8988T (cell line): ENCODE results near the gene PELI3.

Experiments
- DNase-seq: peaks from one replicate; pipeline ENCODE4 v3.0.0; 2011

PELI3 gene

DNA sequence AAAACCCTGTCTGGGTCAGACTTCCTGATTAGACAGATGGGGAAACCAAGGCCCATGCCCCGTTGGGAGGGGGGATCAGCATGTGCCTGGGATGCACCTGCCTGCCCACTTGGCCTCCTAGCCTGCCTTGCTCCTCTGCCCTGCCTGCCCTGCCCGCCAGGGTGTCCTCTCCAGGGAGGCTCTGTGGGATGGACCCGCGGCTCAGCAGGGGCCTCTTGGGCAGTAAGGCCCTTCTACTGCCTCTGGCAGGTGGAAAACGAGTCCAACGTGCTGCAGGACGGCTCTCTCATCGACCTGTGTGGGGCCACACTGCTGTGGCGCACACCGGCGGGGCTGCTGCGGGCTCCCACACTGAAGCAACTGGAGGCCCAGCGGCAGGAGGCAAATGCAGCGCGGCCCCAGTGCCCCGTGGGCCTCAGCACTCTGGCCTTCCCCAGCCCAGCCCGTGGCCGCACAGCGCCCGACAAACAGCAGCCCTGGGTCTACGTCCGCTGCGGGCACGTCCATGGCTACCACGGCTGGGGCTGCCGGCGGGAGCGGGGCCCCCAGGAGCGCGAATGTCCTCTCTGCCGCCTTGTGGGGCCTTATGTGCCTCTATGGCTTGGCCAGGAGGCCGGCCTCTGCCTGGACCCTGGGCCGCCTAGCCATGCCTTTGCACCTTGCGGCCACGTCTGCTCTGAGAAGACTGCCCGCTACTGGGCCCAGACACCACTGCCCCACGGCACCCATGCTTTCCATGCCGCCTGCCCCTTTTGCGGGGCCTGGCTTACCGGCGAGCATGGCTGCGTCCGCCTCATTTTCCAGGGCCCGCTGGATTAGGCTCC, 8.9 kb downstream of the PELI3 start:
- DNase-seq = no peak

DNA sequence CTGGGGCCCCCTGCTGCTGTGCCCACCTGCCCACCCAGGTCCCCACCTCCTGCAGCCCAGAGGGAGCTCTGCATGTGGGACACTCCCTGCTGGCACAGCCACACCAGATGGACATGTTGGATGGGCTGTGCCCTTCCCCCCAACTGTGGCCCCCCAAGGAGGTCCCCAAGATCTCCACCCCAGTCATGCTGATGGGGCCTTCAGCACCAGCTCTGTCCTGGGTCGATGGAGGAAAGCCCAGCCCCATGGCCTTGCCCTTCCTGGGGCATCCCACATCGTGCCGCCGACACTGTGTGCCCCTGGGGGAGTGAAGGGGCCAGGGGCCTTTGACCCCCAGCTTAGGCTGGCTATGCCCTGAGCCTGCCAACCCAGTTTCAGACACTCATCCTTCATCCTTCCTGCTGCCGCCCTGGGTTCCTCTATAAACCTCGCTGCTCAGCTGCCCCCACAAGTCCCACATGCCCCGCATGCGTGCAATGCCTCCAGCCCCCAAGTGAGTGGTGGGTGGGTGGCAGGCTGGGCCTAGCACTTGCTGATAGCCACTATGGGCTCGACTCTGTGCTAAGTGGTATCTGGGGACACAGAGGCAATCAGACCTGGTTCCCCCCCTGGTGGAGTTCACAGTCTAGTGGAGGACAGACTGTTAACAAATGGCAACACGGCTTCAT, 9.6 kb downstream of the PELI3 start:
- DNase-seq = no peak

DNA sequence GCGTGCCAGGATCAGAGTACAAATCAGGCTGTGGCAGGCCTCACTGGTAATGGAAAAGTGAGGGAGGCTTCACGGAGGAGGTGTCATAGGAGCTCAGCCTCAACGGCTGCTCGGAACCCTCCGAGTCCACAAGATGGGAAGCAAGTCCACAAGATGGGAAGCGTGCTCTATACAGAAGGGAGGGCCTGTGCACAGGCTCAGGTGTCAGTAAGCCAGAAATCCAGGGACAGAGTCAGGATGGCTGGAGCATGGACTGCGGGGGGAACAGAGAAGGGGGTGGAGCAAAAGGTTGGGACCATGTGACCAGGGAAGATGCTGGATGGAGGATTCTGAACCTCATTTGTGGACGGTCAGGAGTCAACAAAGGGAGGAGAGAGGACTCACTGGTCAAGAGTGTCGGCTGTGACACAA, 10.1 kb downstream of the PELI3 start:
- peak; percentile 69 for DNase-seq

DNA sequence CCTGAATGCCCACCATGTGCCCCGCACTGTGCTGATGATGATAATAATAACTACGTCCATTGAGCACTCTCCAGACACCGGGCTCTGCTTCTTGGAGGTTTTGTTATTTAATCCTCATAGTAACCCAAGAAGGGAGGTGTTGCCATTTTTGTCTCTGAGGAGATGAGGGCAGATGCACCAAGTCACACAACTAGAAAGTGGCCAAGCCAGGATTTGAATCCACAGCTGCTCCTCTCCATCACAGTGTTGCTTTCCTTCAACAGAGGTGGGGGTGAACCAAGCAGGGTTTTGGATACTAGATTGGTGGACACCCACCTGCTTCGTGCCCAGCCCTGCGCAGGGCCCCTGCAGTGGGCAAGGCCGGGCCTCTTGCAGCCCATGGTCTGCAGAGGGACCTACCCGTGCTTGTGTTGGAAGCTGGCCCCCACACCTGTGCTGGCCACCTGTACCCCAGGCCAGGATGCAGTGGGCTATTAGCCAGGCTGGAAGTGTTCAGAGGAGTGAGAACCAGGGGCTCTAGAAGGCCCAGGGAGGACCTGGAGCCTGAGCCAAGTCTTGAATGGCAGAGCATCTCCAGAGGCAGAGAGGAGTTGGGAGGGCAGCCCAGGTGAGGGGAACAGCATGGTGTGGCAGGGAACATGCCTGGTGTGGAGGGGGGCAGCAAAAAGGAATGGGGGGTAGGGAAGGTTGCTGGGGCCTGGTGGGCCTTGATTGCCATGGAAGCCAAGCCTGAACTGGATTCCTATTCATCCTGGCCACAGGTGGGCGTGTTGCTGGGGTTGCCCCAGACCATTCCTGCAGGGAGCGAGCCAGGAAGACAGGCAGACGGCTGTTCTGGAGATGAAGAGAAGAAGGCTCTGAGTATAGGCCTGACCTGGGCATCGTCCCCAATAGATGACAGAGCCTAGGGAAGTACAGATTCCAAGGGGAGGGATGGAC, 10.8 kb downstream of the PELI3 start:
- no peak for DNase-seq

DNA sequence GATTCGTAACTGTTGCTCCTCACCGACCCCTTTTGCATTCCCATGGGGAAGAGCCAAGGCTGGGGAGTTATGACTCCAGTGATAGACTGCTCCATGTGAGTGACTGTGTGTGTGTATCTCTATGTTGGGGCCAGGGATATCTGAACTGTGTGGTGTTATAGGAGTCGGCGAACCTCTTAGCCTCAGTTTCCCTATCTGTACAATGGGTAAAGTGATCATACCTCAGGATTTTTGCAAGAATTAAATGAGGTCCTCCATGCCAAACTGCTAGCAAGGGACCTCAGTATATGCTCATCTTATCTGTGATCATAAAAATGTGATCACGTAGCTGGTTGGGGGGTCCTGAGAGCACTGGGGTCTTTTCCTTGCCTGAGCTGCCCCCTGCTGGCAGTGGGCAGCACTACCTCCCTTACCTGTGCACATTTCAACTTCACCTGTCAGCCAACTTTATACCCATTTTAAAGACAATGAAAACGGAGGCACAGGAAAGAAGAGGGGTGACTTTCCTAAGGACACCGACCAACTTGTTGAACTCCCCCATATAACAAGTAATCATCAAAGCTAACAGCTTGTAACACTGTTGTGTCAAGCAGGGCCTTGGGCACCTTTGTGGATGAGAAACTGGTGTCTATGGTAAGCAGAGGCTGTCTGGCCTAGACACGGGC, 12.2 kb downstream of the PELI3 start:
- DNase-seq = no peak

DNA sequence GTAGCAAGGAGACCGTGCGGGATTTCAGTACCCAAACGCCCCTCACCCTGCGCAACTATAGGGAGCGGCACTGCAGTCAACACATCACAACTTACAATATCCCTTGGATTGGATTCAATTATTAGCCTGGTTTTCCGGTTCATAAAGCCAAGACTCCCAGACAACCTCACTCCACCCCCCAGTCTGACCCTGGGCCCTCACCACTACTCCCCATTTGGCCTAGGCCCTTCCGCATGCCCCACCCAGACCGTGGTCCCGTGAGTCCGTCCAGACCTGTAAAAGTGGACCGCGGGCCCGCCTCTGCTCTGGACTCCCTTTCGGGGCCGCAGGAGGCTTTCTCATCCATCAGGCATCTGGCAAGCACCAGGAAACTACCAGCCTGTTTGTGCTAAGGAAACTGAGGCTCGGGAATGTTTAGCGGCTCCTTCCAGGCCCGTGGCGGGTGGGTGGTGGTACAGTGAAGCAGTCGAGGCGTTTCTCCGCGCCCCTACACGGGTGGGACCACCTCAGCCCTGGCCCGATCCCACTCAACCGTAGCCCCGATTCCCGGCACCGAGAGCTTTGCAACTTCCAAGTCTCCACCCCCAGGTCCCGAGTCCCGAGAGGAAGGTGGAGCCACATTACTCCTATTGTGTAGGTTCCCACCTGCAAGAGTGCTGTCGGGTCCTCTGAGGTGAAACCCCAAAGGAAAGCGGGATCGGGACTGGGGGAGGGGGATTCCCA, 12.8 kb downstream of the PELI3 start:
- peak; percentile 85 for DNase-seq

DNA sequence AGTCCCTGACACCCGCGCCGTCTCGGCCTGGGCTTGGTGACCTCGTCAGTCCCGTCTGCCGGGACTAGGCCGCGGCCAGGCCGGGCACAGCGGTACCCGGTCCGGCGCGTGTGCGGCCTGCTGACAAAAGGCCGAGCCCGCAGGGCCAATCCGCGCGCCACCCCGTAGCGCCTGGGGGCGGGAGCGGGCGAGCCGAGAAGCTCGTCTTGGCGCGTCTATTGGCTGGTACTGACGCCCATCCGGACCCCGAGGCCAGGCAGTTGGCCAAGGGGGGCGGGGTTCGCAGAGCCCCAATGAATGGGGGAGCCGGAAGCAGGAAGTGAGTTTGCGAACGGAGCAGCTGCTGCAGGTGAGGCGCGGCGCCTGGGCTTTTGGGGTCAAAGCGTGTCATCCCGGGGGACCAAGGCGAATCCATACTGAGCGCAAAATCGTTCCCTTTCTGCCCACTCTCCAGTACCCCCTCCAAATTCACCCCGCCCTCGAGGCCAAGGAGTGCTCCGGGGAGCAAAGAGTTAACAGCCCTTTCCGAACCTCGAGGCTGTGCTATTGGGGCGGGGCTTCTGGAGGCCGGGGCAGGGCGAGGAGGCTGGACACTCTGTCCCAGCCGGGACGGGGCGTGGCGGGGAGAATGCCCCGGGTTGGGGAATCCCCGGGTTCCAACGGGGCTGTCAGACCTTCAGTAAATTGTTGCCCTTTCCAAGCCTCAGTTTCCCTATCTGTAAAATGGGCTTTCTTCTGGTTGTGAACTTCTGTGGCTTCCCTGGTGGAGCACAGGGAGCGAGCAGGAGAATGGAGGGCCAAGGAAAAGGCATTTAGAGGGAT, 13.6 kb downstream of the PELI3 start, which contains the start of gene DPP3:
TSS of gene DPP3 (plus strand) at position 318 of the 822 bp plus-strand sequence. CDS start 1,767 bp downstream, outside the sequence.
- DNase-seq = peak; percentile 100

DNA sequence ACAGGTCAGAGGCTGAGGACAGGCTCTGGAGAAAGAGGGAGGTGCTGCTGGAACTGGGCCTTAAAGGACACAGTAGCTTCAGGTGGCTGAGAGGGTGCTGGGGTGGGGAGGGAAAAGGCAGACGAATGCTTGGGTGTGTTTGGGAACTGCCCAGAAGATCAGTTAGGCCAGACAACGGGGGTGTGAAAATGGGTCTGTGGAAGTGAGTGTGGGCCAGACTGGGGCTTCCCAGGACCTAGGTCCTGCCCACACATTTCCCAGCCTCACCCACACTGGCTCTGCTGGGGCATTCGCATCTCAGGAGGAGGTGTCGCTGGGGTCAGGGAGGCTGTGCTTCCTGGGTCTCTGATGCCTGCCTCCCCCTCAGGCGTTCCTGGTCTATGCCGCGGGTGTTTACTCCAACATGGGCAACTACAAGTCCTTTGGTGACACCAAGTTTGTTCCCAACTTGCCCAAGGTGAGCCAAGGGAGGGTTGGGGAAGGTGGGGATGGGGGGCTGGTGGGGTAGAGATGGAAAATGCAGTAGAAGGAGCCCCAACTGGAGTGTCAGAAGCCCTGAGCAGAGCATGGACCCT, 18.2 kb downstream of the PELI3 start:
- no peak for DNase-seq

DNA sequence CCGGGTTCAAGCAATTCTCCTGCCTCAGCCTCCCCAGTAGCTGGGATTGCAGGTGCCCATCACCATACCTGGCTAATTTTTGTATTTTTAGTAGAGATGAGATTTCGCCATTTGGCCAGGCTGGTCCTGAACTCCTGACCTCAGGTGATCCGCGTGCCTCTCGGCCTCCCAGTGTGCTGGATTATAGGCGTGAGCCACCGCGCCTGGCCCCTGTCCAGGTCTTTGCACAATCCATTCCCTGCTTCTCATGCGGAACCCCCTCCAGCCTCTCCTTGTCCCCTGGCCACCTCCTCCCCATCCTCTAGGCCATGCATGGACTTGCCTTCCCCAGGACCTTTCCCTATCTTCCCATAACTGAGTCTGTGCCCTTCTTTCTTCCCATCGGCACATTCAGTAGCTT, 22.3 kb downstream of the PELI3 start:
- no peak for DNase-seq

DNA sequence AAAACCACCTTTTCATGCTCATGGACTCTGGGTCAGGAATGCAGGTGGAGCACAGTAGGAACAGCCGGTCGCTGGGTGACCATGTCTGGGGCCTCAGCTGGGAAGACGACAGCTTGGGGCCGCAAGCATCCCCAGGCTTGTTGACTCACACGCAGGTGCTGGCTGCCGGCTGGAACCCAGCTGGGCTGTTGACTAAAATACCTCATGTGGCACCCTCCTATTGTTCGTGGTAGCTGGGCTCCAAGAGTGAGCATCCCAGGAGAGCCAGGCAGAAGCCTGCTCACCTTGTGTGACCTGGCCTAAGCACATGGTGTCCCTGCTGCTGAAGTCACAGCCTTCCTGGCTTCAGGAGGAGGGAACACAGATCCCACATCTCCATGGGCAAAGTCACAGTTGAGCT, 22.9 kb downstream of the PELI3 start:
- DNase-seq = no peak

DNA sequence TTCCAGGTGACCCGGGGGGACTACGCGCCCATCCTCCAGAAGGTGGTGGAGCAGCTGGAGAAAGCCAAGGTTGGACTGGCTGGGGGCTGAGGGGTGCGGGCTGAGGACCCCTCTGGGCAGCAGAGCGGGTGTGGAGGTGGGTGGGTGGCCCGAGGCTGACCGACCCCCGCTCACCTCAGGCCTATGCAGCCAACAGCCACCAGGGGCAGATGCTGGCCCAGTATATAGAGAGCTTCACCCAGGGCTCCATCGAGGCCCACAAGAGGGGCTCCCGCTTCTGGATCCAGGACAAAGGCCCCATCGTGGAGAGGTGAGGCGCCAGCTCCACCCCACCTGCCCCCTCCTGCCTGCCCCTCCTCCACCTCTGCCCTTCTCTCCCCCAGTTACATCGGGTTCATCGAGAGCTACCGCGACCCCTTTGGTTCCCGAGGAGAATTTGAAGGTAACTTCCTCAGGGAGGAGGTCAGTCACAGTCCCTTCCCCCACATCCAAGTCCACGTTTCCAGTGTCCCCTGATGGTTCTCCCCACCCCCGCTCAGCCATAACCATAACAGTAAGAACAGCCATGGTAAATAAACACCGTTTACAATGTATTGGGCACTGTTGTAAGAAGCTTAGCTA, 24.7 kb downstream of the PELI3 start:
- DNase-seq = peak; percentile 65

DNA sequence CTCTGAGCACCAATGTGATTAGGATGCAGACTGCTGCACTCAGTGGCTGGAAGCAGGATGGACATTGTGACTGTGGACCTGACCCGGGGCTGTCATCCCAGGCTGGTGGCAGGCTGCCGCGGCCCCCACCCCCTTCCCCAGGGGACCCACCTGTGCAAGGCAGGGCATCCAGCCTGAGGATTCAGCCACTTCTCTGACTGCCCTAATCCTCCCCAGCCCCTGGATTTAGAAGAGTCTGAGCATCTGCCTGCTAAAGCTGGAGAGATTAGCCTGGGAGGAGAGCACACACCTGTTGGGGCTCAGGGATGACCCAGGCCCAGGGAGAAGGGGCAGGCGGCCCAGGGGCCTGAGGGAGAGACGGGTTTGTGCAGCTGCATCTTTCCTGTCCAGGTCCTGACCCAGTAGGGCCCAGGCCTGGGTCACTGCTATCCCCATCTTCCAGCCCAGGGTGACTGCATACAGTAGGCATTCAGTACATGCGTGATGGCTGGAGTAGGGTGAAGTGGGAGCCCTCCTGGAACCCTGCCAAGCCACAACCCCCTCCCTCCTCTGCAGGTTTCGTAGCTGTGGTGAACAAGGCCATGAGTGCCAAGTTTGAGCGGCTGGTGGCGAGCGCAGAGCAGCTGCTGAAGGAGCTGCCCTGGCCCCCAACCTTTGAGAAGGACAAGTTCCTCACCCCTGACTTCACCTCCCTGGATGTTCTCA, 25.6 kb downstream of the PELI3 start:
- DNase-seq = no peak

DNA sequence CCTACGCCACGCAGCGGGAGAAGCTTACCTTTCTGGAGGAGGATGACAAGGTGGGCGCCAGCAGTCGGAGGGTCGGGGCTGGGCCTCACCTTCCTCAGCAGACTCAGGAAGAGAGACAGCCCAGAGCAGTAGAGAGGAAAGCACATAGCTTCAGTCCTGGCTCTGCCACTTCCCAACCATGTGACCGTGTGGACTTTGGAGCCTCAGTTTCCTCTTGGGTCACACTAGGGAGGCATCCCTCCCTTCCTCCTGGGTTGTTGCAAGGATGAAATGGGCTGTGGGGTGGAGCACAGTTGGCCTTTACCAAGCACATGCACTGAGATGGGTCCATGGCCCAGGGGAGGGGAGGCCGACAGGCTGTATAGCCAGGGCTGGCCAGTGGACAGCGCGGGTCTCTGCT, 26.4 kb downstream of the PELI3 start:
- no peak for DNase-seq

DNA sequence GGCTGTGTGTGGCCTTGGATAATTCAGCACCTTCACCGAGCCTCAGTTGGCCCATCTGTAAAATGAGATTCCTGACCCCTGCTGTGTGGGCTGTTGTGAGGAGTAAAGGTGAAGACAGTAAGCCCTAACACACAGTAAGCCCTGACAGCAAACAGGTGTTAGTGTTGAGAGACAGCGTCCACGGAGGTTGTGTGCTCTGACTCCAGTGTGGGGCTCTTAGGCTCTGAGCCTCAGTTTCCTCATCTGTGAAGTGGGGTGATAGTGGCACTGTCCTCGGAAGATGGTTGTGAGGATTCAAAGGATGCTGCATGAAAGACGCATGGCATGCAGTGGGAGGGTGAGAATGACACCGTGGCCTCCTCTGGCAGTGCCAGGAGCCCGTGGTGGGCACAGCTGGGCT, 27.8 kb downstream of the PELI3 start:
- no peak for DNase-seq

DNA sequence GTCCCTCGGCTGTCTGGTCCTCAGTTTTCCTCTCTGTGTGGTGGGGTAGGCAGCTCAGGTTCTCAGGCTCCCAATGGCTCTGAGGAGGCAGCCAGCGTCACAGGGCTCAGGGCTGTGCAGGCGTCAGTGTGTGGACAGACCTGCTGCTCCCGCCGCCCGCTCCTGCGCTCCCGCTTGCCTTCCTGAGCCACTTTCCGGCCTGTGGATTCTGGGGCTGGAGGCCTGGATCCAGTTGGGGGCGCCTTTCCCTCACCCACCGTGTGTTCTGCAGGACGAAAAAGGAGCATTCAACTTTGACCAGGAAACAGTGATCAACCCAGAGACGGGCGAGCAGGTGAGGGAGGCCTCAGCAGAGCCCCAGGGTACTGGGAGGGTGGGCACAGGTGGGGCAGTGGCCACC, 28.2 kb downstream of the PELI3 start:
- no peak for DNase-seq

DNA sequence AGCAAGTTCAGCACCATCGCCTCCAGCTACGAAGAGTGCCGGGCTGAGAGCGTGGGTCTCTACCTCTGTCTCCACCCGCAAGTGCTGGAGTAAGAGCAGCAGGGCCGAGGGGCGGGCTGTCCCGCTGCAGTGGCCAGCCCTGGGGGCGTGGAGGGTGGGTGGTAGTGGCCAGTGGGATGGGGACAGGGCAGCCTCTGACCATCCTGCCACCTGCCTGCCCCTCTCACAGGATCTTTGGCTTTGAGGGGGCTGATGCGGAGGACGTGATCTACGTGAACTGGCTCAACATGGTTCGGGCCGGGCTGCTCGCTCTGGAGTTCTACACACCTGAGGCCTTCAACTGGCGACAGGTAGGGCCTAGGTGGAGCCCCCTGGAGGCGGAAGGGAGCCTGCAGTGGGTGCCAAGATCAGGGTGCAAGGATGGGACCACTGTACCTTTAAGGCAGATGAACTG, 28.7 kb downstream of the PELI3 start:
- DNase-seq = no peak

DNA sequence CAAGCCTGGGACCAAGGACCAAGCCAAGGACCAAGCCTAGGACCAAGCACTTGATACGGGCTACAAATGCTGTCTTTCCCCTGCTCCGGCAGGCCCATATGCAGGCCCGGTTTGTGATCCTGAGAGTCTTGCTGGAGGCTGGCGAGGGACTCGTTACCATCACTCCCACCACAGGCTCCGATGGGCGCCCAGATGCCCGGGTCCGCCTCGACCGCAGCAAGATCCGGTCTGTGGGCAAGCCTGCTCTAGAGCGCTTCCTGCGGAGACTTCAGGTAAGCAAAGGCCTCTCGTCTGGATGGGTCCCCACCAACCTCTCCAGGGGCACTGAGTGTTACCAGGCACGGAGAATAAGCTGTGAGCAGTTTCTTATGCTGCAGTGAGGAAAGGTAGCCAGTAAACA, 30.5 kb downstream of the PELI3 start:
- DNase-seq = no peak

DNA sequence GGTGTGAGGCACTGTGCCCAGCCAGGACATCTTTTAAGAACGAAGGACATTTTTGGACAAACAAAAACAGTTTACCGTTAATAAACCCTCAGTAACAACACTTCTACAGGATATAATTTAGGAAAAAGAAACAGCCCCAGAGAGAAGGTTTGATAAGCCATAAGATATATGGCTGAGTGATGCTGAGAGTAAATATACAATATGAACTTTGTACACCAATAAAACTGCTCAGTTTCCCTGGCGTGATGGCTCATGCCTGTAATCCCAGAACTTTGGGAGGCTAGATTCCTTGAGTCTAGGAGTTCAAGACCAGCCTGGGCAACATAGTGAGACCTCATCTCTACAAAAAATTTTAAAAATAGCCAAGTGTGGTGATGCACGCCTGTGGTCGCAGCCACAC, 31.8 kb downstream of the PELI3 start:
- no peak for DNase-seq

DNA sequence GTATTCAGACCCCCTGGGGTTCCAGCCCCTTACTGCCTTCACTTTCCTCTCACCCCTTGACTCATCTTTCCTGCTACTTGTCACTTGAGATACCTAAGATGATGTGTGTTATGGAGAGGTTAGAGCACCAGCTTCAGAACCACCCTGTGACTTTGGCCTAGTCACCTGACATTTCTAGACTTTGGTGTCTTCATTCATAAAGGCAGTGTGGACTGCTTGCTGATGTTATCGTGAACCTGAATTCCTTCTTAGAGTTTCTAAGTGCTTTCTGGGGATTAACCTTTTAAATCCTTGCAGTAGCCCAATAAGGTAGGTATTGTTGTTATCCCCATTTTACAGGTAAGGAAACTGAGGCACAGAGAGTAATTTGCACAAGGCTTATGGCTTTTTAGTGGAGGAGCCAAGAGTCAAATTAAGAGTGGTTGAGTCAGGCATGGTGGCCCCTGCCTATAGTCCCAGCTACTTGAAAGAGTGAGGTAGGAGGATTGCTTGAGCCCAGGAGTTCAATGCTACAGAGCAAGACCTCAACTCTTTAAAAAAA, 38.6 kb downstream of the PELI3 start:
- no peak for DNase-seq
